Right atrium auricular region (tissue), 2 donors: ENCODE results near the gene PDE4D. TPM values are rescaled to one million over a fixed set of nuclear protein-coding genes. Genes with fewer than 3 reads are reported as not detected.

ENCODE experiments used
- DNase-seq: peaks from one replicate; pipeline ENCODE4 v3.0.0-alpha.2; 2019; ENCODE audit warnings: low spot score
- H3K27ac ChIP-seq, 2 donors: fragments of 200-600 bp; sonication (generic); 1 replicate in 1 of 2; 2 replicates in 1 of 2; pipeline ENCODE4 v1.5.1; 2016 to 2019
- H3K27me3 ChIP-seq, 2 donors: fragments of 200-600 bp; sonication (generic); one replicate each; pipeline versions ENCODE4 v1.5.1 to v1.6.0; 2017 to 2019
- H3K36me3 ChIP-seq: fragments of 200-600 bp; sonication (generic); one replicate; pipeline ENCODE4 v1.5.1; 2016
- H3K4me1 ChIP-seq, 2 donors: fragments of 200-600 bp; sonication (generic); one replicate each; pipeline versions ENCODE4 v1.5.1 to v1.6.0; 2017 to 2019
- H3K4me3 ChIP-seq, 2 donors: fragments of 200-600 bp; sonication (generic); 1 replicate in 1 of 2; 2 replicates in 1 of 2; pipeline ENCODE4 v1.5.1; 2017 to 2019; ENCODE audit warnings: mild to moderate bottlenecking in 1 of 2, moderate library complexity in 1 of 2
- H3K9me3 ChIP-seq, 2 donors: fragments of 200-600 bp; sonication (generic); one replicate each; pipeline ENCODE4 v1.5.1; 2019
- CTCF ChIP-seq, 2 donors: fragments of 200-600 bp; sonication (generic); IDR thresholded peaks; one replicate each; pipeline ENCODE4 v1.5.1; 2019; ENCODE audit warnings: antibody characterized with exemption in 2 of 2
- total RNA-seq, 2 donors: library from RNA; depleted of rRNA; stranded (reverse); fragments of >200 nt; gene quantifications; one replicate each; pipeline ENCODE4 v1.1.0, GENCODE V29; 2016

PDE4D gene
- total RNA-seq, 2 donors from 2014 or later: 43.3 to 44.0 TPM

- Histone ChIP-seq H3K27ac (no peak overlapping the region), H3K4me3 (no peak overlapping the region), H3K27me3 (no peaks in the 10 kb centered on the region), H3K4me1 (peaks cover 0 to 23% of the 10 kb centered on the region in 2 donors), H3K36me3 (no peaks in the 10 kb centered on the region), H3K9me3 (no peaks in the 10 kb centered on the region)
- DNase-seq: no peak
- TF ChIP-seq CTCF (IDR thresholded peaks at IDR 0.05): no peak
Observed at GRCh38 chr5:59322894-59323293, 570.6 kb downstream of the PDE4D start.

DNA sequence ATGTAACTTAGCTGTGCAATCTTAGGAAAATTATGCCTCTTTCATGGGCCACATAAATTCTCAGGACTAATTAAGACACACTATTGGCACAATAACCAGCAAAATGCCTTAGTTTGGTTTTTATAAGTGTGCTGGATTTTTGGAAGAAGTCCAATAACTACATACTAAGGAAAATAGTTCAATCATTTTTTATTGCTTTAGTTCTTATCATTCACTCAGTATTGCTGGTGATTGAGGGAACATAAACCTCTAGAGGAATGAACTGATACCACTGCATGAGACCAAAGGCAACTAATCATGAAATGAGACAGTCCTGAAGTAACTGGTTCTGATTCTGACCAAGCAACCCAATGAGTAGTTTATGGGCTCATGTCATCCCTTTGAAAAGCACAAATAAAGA, 571.5 kb downstream of the PDE4D start:
- H3K4me1 ChIP-seq: peaks cover 0 to 31% of the 10 kb centered on the region in 2 donors
- no peaks in the 10 kb centered on the region for H3K9me3 ChIP-seq
- no peak for TF ChIP-seq CTCF (IDR thresholded peaks at IDR 0.05)
- H3K27me3 ChIP-seq: no peaks in the 10 kb centered on the region
- DNase-seq: no peak
- H3K4me3 ChIP-seq: no peak overlapping the region
- peak overlapping the region in 1 of 2 donors; percentile 6 for H3K27ac ChIP-seq
- H3K36me3 ChIP-seq: no peaks in the 10 kb centered on the region

DNA sequence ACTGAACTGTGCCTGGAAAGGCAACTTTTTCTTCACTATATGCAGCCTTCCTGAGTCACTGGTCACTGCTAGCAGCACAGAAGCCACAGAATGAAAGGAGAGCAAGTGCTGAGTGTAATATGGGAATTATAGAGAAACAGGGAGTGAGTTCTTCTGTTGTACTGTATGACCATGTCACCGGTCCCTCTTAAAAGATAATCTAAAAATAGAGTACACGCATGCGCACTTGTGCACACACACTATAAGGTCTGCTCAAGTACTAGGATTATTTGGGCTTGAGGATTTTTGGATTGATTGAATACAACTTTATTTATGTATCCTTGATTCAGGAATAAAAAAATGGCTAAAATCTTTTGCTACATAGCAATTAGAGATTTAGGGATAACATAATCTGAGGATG, 571.9 kb downstream of the PDE4D start:
- Histone ChIP-seq H3K4me1 (peaks cover 0 to 36% of the 10 kb centered on the region in 2 donors), H3K9me3 (no peaks in the 10 kb centered on the region), H3K27me3 (no peaks in the 10 kb centered on the region), H3K27ac (peak overlapping the region in 1 of 2 donors; percentile 6), H3K36me3 (no peaks in the 10 kb centered on the region), H3K4me3 (no peak overlapping the region)
- DNase-seq: no peak
- no peak for TF ChIP-seq CTCF (IDR thresholded peaks at IDR 0.05)

DNA sequence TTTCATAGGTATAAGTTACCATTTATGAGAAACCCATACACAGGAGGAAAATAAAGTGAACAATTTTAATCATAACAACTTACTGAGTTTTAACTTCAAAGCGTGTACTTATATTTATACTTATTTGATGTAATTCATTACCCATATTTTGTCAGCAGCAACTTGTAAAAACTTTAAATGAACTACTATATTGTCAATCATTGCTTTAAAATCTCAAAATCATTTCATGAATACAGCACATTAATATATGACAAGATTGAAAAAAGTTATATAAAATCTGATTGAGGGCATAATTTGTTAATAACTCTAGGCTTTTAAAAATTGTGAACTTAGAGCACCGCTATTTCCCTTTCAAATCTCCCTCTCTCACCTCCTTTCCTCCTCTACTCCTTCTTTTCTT, 573.1 kb downstream of the PDE4D start:
- H3K4me3 ChIP-seq: no peak overlapping the region
- H3K4me1 ChIP-seq: peaks cover 0 to 38% of the 10 kb centered on the region in 2 donors
- no peak for TF ChIP-seq CTCF (IDR thresholded peaks at IDR 0.05)
- no peaks in the 10 kb centered on the region for H3K27me3 ChIP-seq
- no peaks in the 10 kb centered on the region for H3K9me3 ChIP-seq
- DNase-seq: no peak
- no peak overlapping the region for H3K27ac ChIP-seq
- H3K36me3 ChIP-seq: no peaks in the 10 kb centered on the region

DNA sequence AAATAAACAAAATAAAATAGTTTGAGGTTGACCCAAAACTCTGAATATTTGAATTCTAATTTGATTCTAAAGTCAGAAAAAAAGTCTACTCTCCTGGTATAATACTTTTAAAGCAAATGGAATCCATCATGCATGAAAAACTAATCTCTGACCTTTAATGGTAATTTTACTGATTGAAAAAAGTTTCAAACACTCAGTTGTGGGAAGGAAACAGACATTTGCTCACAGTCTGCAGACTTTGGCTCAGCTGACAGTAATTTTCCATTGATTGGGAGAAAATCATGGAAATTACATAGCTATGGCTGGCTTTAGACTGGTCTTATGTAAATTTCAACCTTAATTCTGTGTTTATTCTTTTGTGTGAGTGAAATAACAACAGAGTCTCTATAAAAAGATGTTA, 574.3 kb downstream of the PDE4D start:
- Histone ChIP-seq H3K4me3 (no peak overlapping the region), H3K4me1 (peaks cover 0 to 38% of the 10 kb centered on the region in 2 donors), H3K27ac (no peak overlapping the region)

More for the DNA sequence above, 574.3 kb downstream of the PDE4D start:
- H3K27me3 ChIP-seq: no peaks in the 10 kb centered on the region
- no peaks in the 10 kb centered on the region for H3K36me3 ChIP-seq
- no peaks in the 10 kb centered on the region for H3K9me3 ChIP-seq
- TF ChIP-seq CTCF (IDR thresholded peaks at IDR 0.05): no peak
- no peak for DNase-seq
